ENCODE data around the gene RNASEH1.
"Not testable (repeated sequence)": the region's sequence is repeated elsewhere in the genome, so short reads cannot be mapped to it uniquely, and the experiment has no call there.

Gene RNASEH1

GRCh38 chr2:3588084-3588483 lies 30.0 kb upstream of the RNASEH1 start:
- no peak for DNase-seq

- DNase-seq = no peak
Measured at GRCh38 chr2:3587432-3587831, 29.3 kb upstream of the RNASEH1 start.

GRCh38 chr2:3587021-3587420 lies 28.9 kb upstream of the RNASEH1 start:
- DNase-seq = no peak

GRCh38 chr2:3586220-3586619 lies 28.1 kb upstream of the RNASEH1 start:
- no peak for DNase-seq

GRCh38 chr2:3585261-3586109 lies 27.4 kb upstream of the RNASEH1 start:
- no peak for DNase-seq

- no peak for DNase-seq
Measured at GRCh38 chr2:3584608-3585260, 26.6 kb upstream of the RNASEH1 start.

GRCh38 chr2:3584076-3584475 lies 25.9 kb upstream of the RNASEH1 start:
- DNase-seq = no peak

DNA sequence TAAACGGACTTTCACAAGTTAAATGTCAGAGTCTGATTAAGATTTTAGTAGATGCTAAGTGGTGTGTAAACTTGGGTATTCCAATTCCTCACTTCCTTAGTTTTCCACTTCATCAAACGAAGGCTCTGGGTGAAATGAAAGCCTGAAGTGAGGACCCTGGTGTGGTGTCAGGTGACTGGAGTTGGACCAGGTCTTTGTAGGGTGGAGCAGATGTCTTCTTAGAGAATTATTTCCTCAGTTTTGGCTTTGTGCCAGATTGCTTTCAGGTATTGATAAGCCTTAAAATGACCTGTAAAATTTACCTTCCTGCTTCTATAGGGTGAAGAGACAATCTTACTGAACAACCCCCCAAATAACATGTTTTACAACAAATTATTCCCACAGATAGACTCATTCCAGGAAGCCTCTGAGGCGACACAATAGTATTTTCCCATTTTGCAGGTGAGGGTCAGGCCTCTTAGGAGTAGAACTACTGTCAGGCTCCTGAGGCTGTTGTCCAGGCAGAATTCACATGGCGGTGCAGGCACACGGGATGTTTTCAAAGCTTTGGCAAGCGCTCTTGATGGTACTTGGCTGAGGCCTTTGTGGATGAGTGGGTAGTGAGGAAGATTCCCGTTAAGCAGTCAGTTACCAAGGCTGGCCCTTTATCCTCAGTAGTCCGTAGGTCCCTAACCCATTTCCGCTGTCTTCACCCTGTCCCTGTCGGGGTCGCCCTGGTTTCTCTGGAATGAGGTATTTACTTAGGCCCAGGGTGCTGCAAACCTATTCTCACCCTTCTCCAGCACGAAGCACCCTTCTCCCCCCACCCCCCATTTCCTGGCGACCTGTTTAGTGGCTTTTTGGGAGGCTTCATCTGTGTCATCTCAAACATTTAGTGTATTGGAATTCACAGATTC lies 23.5 kb upstream of the RNASEH1 start:
- no peak for DNase-seq

DNA sequence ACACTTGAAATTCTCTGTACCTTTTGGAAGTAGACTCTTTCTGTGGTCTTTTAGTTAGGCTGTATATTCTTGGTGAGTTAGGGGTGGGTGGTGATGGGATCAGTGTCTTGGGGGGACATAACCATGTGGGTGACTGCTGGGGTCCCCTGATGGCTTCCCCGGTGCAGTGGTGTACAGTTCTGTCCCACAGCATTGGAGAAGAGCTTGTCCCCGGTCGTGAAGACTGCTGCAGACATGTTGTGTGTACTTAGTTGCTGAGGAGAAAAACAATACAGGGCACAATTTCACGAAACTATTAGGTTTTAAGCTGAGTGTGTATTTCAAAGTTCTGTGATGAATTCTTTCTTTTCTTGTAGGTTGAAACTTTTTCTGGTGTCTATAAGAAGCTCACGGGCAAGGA lies 22.3 kb upstream of the RNASEH1 start:
- no peak for DNase-seq

DNA sequence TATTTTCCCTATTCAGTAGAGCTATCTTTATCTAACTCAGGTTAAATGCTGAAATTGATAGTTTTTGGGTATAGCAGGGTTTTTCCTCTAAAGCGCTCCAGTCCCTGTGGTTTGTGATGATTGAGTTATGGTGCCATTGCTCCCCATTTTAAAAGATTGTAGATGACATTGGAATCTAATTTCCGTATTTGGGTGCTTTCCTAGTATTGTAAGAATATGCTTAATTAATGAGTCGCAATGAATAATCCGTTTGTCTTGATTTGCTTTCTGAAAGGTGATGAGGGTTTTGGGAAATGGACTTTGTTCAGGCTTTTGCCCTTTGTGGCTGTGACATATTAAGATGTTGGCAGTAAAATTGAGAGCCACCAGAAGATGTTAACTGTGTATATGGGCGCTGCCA lies 20.9 kb upstream of the RNASEH1 start:
- DNase-seq = no peak

DNA sequence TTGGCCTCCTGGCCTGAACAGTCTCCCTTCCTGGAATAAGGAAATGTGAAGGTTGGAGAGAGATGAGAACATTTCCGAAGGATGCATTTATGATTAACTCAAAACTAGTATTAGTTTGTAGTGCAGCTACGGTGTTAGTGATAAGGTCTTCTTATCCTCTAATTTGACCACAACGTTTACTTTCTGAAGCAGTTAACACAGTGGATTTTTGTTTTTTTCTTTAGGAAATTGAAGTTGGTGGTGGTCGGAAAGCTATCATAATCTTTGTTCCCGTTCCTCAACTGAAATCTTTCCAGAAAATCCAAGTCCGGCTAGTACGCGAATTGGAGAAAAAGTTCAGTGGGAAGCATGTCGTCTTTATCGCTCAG lies 18.1 kb upstream of the RNASEH1 start:
- DNase-seq = not testable (repeated sequence)

- peak; percentile 24 to 30 for DNase-seq
Measured at GRCh38 chr2:3575534-3576262, 17.6 kb upstream of the RNASEH1 start.

GRCh38 chr2:3574155-3574554 lies 16.0 kb upstream of the RNASEH1 start:
- no peak for DNase-seq

DNA sequence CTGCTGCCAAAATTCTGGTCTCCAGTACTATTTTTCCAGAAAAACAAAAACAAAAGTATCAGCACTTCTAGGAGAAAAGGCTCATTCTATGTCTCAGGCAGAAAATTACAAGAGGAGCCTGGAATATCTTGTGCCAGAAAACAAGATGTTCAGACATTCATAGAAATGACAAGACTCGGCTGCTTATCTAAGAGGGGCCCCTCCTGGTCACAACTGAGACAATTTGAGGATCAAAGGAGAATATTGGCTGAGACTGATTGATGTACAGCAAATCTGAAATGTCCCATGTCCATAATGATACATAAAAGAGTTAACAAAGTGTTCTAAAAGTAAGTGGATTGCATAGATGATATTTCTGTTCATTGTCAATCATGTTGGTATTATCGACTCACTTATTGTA lies 14.5 kb upstream of the RNASEH1 start:
- no peak for DNase-seq

GRCh38 chr2:3571284-3571683 lies 13.2 kb upstream of the RNASEH1 start:
- DNase-seq = no peak

- DNase-seq = not testable (repeated sequence)
Measured at GRCh38 chr2:3569656-3570055, 11.5 kb upstream of the RNASEH1 start.

DNA sequence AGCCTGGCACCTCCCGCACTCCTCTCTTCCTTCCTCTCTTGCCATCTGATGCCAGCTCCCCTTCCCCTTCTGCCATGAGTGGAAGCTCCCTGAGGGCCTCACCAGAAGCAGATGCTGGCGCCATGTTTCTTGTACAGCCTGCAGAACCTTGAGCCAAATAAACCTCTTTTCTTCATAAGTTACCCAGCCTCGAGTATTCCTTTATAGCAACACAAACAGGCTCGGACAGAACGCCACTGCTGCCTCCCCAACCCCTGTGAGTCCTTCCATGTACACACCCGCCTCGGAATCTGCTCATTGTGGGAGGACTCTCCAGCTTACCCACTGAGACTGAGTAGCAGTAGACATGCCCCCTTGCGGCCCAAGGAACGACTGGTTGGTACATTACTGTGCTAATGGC lies 8.7 kb upstream of the RNASEH1 start:
- no peak for DNase-seq

- DNase-seq = no peak
Measured at GRCh38 chr2:3565117-3565516, 7.0 kb upstream of the RNASEH1 start.

DNA sequence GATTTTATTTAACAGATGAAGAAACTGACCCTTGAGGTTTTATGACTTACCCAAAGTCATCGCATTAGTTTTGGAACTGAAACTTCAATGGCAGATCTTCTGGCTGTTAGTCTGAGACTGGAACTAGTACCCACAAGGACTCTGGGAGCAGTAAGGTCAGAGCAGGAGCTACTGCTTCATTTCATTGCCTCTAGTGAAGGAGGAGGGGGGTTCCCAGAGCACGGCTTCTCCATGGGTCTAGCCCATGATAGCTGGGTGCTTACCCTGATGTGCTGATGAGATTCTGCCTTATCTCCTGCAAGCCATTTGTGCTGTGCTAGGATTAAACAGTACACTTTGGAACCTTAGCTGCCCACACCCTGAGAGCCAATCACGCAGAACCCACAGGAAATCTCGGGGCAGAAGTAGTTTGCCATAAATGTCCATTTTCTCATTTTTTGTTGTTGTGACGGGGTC lies 5.4 kb upstream of the RNASEH1 start:
- DNase-seq = no peak

- no peak for DNase-seq
Measured at GRCh38 chr2:3557639-3558204, 411 bp downstream of the RNASEH1 start.

- no peak for DNase-seq
Measured at GRCh38 chr2:3553946-3554345, 4.2 kb downstream of the RNASEH1 start.

- no peak for DNase-seq
Measured at GRCh38 chr2:3547915-3548314, 10.2 kb downstream of the RNASEH1 start.
